ENCODE results near the gene KCTD21.
A peak's percentile ranks its signal among the peaks of the same experiment; 100 is the strongest.
"Not testable (repeated sequence)": the region's sequence is repeated elsewhere in the genome, so short reads cannot be mapped to it uniquely, and the experiment has no call there.

Gene KCTD21, protein sequence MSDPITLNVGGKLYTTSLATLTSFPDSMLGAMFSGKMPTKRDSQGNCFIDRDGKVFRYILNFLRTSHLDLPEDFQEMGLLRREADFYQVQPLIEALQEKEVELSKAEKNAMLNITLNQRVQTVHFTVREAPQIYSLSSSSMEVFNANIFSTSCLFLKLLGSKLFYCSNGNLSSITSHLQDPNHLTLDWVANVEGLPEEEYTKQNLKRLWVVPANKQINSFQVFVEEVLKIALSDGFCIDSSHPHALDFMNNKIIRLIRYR

DNA sequence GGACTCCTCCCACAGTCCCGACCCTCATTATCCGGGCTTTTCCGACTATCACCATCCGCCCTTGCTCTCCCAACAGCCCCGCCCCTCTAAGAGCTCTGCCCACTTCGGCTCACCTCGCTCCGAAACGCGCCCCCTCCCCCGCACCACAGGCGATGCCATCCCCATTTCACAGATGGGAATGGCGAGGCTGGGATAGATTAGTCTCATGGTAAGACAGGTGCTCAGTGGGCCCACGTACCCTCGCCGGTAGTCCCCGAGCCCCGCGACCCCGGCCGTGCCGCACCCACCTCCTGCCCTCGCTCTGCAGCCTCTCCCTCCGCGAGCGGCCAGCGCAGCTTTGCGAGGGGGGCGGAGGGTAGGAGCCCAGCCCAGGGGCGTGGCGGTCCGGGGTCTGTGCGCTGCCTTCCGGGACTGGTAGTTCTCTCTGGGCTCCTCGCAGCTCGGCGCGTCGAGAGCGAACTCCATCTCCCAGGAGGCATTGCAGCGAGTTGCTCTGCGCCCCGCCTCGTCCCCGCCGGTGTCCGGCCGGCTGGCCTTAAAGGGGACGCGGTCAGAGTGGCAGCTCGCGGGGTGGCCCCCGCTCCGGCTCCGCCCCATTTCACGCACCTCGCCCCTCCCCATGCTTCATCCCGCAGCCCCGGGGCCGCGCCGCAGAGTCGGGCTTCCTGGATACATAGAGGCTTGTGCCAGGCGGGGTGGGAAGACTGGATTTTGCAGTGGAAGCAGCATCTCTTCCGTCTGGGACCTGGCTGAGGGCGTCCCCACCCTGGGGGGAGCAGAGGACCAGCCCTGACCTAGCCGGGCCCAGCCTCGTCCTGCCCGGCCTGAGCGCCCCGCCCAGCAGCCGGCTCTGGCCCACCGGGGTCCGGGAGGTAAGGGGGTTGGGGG lies at the start of gene KCTD21, which contains the start of gene USP35:
TSS of gene KCTD21 (minus strand) at position 341 of the 888 bp plus-strand sequence. CDS start 14,072 bp downstream, outside the sequence.
TSS of gene USP35 (plus strand) at position 634 of the 888 bp plus-strand sequence. CDS start 7,327 bp downstream, outside the sequence.
- peak; percentile 94 for DNase-seq

DNA sequence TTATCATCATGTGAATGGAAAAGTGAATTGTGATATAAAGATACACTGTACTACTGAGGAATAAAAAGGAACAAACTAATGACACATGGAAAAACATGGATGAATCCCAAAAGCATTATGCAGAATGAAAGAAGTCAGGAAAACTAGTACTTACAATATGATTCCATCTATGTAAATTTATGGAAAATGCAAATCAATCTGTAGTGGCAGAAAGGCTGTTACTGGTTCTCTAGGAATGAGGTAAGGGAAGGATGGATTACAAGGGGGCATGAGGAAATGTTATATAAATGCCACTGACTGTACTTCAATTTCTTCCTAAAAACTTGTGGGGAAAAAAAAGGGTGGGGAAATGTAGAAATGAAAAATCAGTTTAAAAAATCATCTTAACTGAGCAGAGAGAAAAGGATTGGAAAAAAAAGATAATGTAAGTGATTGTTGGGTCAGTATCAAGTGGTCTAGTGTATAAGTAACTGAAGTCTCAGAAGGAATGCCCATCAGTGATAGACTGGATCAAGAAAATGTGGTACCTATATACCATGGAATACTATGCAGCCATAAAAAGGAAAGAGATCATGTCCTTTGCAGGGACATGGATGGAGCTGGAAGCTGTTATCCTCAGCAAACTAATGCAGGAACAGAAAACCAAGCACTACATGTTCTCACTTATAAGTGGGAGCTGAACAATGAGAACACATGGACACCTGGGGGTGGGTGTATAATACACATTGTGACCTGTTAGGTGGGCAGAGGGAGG lies 49.0 kb upstream of the KCTD21 start:
- DNase-seq: no peak

DNA sequence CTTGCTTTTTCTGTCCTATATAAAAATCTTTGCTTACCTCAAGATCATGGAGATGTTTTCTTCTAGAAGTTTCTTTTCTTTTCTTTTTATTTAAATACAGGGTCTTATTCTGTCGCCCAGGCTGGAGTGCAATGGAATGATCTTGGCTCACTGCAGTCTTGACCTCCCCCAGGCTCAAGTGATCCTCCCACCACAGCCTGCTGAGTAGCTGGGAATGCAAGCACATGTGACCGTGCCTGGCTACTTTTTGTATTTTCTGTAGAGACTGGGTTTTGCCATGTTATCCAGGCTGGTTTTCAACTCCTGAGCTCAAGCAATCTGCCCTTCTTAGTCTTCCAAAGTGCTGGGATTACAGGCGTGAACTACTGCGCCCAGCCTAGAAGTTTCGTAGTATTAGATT lies 45.6 kb upstream of the KCTD21 start:
- DNase-seq: no peak

DNA sequence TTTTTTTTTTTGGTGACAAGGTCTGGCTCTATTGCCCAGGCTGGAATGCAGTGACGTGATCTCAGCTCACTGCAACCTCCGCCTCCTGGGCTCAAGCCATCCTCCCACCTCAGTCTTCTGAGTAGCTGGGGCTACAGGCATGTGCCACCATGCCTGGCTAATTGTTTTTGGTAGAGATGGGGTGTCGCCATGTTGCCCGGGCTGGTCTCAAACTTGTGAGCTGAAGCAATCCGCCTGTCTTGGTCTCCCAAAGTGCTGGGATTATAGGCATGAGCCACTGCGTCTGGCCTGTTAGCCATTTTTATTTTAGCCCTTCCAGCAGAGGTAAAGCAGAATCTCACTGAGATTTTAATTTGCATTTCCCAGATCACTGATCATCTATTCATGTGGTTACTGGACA lies 44.6 kb upstream of the KCTD21 start:
- not testable (repeated sequence) for DNase-seq

DNA sequence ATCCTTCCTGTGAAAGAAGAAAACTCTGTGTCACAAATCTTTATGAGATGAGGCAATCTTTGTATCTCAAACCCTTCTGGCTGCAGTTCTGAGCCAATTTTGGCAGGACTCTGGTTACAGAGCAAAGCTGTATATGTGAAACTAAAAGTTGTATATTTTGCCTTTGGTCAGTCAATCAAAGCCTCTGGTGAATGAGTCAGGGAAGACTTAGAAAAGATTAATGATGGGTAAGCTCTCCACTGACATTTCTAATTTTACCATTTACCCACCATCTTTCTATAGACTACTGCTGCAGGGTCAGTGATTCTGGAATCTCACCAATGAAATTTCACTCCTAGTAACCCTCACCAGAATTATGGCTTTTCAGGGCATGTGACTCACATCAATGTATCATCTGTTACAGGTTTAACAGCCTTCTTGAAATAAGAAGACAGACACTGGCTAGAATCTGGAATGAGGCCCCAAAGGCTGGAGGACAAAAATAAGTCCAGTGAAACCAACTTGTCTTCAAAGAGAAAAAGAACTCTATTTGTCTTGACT lies 43.6 kb upstream of the KCTD21 start:
- DNase-seq: peak; percentile 69

DNA sequence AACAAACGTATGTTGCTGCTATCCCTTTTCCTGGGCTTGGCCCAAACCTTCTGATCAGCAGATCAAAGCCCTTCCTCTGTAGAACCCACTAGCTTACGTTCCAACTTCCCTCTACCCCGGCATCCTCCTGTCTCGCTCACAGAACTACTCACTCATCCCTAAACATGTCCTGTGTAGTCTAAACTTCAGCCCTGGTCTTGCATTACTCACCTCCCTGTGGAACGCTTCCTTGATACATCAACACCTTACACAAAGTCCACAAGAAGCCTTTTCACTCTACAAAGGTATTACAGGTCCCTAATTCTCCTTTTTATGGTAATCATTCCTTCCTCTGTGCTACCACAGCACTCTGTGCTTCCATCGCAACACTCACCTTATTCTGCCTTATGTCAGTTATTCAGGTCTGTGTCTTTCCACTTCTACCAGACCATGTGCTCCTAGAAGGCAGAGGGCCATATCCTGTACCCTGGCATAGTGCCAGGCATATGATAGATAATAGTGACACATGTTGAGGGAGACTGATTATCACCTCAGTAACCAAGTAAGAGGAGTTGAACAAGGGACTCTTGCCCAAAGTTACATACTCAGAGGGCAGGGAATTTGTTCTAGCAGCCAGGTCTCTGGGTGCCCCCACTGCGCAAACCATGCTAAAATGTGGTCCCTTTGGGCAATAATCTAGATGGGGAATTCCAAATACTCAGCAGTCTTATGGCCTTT lies 41.9 kb upstream of the KCTD21 start:
- no peak for DNase-seq

DNA sequence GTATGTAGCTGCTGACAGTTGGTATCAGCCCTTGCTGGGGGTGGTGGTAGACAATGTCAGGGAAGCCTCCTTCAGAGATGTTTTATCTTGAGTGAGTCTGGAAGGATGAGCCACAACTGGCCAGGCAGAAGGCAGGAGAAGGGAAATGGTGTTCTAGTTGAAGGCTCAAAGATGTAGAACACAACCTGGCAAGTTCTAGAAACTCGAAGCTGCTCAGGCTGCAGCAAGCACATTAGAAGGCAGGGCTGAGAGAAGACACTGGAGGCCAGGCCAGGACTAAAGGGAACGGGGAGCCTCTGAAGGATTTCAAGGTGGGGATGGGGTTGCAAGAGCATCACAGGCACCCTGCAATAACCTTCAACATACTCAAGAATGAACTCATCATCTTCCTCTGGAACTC lies 40.7 kb upstream of the KCTD21 start:
- no peak for DNase-seq

DNA sequence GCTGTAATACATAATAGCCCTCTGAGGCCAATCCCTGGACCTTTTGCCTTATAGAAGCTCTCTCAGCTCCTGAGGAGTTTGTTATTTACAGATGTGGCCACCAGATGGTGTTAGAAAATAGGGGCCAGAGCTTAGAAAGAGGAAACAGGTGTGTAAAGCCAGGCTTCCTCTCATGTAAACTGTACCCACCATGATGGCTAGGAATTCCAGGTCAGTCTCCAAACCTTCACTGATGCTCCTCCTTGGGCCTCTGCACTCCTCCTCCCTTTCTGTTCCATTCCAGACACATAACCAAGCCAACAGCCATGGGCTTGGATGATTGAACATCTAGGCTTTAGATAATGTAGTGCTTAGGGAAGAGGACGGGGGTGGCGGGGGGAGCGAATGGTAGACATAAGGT lies 40.0 kb upstream of the KCTD21 start:
- peak; percentile 64 for DNase-seq

DNA sequence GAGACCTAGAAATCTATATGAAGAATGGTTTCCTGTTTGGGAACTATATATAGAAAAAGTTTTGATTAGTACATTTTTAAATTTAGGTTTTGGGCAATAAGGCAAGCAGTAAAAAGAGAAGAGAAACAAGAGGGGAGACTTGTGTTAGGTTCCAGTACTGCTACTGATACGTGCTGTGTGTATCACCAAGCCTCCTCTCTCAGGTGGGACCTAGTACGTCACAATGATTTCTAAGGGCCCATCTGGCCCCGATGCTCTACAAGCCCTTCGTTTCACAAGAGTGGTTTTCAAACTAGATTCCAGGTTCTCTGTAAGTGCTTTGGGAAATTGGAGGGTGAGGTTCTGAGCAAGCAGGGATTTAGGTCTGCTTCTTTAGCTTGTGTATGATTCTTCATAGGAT lies 39.5 kb upstream of the KCTD21 start:
- peak; percentile 67 for DNase-seq

DNA sequence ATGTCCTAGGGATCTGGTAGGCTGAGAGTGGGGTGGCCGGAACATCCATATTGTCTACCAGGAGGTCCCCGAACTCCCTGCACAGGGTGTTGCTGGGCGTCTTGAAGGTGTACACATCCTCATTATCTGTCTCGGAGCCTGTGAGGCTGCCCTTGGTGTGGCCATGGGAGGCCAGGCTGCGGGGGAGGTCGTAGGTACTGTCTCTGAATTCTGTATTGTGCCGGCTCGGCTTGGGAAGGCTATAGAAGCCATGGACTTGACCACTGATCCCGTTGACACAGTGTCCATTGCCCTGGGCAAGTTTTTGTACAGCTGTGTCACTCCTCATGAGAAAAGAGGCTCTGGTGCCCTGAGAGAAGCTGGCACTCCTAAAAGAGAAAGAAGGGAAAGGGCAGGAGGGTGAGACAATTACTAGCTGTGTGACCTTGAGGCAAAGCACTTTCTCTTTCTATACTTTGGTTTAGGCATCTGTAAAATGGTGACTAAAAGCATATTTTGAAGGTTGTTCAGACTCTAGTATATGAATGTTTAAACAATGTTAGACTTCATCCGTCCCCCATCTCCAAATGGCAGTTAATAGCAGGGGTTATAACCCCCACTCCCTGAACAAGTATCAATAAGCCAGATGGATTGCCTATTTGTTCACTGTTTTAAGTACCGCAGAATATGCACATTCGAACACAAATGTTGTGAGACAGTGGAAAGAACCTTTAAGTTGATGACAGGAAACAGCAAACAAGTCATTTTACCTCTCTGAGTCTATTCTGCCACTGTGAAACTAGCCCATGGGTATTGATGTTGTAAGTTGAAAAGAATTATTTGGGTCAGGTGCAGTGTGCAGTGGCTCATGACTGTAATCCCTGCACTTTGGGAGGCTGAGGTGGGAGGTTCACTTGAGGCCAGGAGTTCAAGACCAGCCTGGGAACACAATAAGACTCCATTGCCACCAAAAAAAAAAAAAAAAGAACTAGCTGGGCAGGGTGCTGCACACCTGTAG lies 38.6 kb upstream of the KCTD21 start:
- DNase-seq: no peak

DNA sequence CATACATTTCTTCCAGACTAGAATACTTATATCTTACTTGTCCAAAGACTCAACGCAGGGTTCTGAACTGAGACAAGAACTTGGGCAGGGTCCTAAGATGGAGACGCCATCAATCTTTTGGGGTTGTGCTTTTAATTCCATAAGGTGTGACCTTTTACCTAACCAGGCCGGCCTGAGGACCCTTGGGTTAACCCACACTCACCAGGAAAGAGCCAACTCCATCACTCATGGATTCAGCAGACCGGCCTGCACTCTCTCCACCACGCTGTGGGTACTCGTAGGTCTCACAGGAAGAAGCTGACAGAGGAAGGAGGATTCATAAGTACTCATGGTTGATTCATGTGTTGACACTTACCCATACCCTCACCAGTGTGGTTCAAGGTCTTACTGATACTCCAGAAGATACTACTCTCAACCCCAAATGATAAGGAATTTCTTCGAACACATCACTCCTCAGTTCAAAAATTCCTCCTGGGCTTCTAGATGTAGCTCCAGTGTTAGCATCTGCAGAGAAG lies 36.5 kb upstream of the KCTD21 start:
- no peak for DNase-seq

DNA sequence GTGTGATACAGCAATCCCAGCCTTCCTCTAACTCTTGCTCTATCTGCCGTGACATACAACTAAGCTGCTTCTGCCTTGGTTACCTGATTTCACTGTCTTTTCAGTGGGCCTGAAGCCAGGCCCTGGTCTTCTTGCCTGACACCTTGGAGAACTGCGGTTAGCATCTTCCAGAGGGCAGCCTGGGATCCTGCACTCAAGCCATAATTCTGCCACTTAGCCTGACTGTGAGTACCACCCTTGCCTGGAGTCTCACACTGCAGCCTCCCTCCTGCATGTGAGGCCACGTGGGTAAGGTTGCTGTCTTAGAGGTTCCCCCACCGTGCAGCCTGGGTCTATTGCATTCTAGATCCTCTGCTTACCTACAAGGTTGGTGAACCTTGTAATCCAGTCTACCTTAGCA lies 36.1 kb upstream of the KCTD21 start:
- no peak for DNase-seq

DNA sequence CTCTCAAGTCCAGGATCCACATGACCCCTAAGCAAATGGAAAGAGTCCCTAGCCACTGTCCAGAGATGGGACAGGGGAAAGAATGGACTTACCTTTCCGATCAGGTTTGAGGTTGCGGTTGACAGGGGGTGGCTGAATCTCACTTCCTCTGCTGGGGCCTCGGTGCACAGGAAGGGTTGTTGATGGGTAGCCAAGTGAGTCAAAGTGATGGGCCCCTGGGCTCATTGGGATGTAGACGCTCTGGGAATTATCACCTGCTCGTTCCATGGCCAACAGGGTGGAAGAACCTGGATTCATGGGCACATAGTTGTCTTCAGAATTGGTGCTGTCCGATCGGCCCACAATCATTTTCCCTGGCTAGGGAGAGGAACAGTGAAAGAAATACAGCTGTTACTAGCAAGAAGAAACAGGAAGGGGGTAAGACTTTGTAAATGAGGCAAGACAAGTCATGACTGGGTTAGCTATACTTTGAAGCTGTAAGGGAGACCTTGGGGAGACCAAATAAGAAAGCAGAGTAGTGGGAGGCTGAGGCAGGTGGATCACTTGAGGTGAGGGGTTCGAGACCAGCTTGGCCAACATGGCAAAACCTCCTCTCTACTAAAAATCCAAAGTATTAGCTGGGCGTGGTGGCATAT lies 35.0 kb upstream of the KCTD21 start:
- DNase-seq: no peak

DNA sequence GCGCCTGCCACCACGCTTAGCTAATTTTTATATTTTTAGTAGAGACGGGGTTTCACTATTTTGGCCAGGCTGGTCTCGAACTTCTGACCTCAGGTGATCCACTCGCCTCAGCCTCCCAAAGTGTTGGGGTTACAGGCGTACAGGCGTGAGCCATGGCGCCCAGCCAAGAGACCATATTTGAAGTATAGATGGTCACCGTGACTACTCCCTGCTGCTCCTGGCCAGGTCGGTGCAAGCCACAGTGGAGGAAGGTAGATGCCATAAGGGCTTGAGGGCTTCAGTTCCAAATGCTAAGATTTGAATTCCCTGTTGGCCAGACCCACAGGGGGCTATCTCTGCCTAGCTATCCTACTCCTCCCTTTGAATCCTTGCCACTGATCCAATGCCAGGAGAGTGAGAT lies 34.3 kb upstream of the KCTD21 start:
- not testable (repeated sequence) for DNase-seq

DNA sequence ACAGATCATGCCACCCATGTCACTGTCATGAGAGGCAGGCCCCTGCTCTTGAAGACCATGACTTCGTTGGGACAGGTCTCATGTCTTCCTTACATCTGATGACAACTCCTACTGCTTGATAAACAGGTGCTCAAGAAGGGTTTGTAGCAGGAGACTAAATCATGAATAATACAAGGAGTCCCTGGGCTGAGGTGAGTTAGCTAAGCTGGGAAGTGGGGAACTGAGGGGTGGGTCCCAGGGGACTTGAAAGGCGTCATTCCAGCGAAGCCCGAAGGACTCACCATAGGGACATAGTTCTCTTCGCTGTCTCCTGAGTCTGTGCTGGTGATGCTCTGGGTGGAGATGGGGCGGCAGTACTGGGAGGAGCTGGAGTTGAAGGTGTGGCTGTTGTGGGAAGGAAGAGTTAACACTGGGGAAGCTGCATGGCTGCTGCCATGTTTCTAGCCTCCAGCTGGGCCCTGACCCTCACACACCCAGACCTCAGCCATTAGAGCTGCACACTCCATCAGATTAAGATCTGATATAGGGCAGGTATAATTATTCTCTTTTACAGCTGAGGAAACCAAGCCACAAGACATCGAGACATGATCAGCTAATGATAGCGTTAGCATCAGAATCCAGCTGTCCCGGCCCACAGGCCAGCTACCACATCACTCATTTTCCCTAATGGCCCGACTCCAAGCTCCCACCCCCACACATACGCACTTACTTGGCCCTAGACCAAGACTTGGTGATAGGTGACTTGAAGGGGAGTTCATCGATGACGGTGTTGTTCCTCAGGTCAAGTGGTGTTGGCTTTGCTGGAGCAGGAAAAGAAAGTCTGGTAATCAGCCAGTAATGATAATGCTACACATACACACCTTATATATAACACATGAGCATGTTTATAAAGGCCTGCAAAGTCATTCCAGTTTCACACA lies 33.2 kb upstream of the KCTD21 start:
- DNase-seq: no peak

DNA sequence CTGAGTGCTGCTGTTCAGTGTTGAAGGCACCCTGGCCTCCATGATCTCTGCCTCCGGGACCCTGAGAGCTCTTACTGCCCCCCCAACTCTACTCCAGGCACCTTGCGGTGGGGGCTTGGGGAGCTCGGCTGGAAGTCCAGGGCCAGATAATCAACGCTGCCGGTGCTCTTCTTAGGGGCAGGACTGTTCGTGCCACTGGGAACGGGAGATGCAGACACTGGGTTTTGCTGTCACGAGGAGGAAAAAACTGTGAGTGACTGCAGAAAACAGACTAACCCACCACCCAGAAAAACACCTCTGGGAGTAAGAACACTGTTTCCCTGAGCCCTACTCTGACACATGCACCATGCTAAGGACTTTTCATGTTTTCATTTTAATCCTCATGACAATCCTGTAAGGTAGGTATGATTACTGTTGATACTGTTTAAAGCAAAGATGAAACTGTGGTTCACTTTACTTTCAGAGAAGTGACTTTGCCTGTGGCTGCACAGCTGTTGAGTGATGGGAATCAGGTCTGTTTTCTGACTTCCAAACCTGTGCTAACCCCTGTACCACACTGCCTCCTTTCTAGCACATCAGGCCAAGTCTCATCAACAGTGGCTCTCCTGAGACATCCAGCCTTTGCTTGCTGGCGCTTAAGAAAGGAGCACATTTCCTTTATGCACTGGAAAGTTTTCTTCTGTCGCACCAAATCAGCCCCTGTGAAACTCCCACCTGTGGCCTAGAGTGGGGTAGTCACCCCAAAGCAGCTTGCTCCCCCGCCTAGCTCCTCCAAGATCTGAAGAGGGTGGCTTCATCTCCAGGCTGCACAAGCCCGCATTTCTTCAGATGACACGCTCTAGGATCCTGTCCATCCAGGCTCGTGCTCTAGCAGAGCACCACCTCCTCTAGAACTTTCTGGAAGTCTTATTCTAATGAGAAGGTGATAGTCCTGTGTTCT lies 32.1 kb upstream of the KCTD21 start:
- DNase-seq: no peak

DNA sequence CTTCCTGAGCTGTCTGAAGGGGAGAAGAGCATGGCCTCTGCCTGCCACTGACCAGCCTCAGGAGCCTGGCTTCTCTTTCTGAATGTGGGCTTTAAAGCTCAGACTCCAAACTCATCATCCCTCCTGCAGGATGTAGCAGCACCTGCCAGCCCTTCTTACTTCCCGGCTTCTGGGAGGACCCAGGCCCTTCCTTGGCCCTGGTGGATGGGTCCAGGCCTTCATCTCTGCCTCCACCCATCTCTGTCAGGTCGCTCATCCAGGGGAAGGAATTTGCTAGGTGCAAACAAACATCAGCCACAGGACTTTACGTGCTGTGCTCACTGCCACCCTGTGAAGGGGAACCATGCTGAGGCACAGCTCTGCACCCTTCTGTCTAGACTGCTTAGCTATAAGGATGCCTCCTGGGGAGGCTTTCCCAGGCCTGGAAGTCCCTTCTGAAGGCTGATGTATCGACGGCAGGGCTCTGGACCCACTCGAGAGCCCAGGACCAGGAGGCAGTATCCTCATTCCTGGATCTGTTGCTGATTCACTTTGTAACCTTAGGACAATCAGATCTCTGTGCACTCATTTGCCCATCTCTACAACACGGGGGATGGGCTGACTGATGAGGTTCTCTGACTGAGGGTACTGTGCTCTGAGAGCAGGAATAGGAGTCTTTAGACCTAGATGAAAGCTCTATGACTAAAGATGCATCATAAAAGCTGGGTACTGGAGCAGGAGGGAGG lies 31.2 kb upstream of the KCTD21 start:
- no peak for DNase-seq

Data from MV-4-11 (cell line).